HG03565 (cell line): Measurements from ENCODE around the gene LCLAT1.

Source experiments
- ATAC-seq: cut with Tn5 transposase; IDR thresholded peaks from one replicate; pipeline ENCODE4 v1.9.1; 2021; ENCODE audit warnings: mild to moderate bottlenecking, moderate library complexity; ENCODE audit not compliant: unreplicated experiment

LCLAT1 gene

GRCh38 chr2:30447149-30448045 is at the start of gene LCLAT1:
TSS of gene LCLAT1 (plus strand) at chr2:30447246. CDS start at chr2:30525591, 78,345 bp downstream.
- ATAC-seq, result peak; percentile 94

- ATAC-seq, result no peak
Measured at GRCh38 chr2:30398084-30398873, 48.8 kb upstream of the LCLAT1 start.

GRCh38 chr2:30400151-30400954 is 46.7 kb upstream of the LCLAT1 start:
- ATAC-seq, result no peak

- ATAC-seq, result no peak
Measured at GRCh38 chr2:30402441-30403182, 44.4 kb upstream of the LCLAT1 start.

GRCh38 chr2:30403592-30404312 is 43.3 kb upstream of the LCLAT1 start:
- no peak for ATAC-seq

GRCh38 chr2:30404319-30405259 is 42.5 kb upstream of the LCLAT1 start:
- ATAC-seq, result no peak

DNA sequence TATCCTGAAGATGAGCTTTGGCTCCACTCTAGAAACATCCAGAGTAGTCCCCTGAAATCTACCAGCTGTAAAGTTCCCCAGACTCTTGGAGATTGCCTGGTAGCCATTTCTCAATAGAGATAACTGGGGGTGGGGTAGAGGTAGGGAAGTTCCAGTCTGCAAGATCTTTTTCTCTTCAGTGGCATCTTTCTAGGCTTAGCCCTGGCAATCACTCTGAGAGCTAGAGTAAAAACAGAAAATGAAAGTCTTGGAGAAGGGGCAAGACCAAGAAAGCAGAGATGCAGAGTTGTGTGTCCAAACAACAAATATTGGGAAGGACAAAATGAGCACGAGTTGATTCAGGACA is 41.8 kb upstream of the LCLAT1 start:
- no peak for ATAC-seq

DNA sequence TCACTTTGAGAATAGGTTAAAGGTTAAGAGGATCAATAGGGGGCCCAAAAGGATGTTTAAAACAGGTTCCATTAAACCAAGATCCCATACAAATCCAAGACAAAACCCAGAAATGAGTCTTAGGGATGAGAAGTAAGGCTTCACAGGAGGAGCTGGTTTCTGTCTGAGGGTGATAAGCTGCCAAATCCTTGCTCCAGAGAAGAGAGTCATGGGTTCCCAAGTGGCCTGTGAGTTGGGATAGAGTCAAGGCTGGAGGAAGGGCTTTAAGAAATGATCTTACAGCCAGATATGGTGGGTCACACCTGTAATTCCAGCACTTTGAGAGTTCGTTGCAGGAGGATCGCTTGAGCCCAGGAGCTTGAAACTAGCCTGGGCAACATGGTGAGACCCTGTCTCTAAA is 40.2 kb upstream of the LCLAT1 start:
- no peak for ATAC-seq

- ATAC-seq, result no peak
Measured at GRCh38 chr2:30408961-30409387, 38.1 kb upstream of the LCLAT1 start.

- ATAC-seq, result no peak
Measured at GRCh38 chr2:30410217-30410616, 36.8 kb upstream of the LCLAT1 start.

DNA sequence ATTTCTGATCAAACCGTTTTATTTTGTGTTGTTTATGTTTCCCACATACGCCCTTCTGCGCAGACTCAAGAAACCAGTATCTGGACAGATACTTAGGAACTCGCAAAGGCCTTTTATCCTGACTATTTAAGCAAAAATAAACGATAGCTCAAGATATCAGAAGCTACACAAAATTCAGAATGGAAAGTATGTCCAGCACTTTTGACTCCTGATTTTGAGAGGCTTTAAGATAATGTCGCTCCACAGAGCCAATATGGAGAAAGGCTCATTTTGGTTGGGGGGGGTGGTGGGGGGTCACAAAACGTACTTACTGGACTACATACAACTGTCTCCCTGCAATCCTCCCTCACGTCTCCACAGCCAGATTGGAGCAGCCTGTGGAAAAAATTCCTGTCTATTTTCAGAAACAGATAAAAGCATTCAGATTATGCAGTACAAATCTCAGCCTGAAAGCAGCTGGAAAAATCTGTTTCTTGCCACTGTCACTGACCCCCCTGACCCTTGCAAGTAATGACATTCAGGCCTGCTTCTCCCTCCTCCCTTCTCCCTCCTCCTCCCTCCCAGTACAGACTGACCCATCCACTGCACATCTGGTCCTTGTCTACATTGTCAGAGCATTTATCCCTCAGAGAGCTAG is 34.9 kb upstream of the LCLAT1 start:
- no peak for ATAC-seq

GRCh38 chr2:30412684-30413570 is 34.1 kb upstream of the LCLAT1 start:
- no peak for ATAC-seq

GRCh38 chr2:30414961-30415360 is 32.1 kb upstream of the LCLAT1 start:
- no peak for ATAC-seq

- ATAC-seq, result no peak
Measured at GRCh38 chr2:30417253-30417652, 29.8 kb upstream of the LCLAT1 start.

DNA sequence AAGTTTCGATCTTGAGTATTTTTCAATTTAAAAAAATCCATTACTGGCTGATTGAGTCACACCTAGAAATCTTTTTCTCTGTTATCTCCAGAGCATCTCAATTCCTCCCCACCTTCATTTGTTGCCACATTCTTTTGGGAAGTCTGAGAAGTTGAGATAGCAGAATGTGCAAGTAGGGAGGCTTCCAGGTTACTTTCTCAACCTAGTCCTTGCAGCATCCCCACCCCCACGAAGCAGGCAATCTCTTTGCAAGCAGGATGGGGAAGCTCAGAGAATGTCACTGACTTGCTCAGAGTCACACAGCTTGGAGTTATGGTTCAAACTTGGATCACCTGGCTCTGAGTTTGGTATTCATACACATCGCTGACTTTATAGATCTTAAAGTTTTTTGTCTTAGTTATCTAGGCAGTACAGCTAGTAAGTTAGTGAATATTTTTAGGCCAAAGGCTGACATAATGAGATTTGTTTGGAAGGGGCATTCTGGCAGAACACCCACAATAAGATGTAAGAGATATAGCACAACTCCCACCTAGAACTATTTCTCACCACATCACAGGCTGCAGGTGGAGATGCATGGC is 25.9 kb upstream of the LCLAT1 start:
- no peak for ATAC-seq

- no peak for ATAC-seq
Measured at GRCh38 chr2:30421604-30422443, 25.2 kb upstream of the LCLAT1 start.
